GM21423 (cell line): Measurements from ENCODE around the gene ATAT1.
"Not testable (repeated sequence)": the region's sequence is repeated elsewhere in the genome, so short reads cannot be mapped to it uniquely, and the experiment has no call there.

Experiments
- ATAC-seq: cut with Tn5 transposase; IDR thresholded peaks from one replicate; pipeline ENCODE4 v1.9.1; 2021; ENCODE audit warnings: mild to moderate bottlenecking, moderate library complexity; ENCODE audit not compliant: unreplicated experiment

ATAT1 gene

DNA sequence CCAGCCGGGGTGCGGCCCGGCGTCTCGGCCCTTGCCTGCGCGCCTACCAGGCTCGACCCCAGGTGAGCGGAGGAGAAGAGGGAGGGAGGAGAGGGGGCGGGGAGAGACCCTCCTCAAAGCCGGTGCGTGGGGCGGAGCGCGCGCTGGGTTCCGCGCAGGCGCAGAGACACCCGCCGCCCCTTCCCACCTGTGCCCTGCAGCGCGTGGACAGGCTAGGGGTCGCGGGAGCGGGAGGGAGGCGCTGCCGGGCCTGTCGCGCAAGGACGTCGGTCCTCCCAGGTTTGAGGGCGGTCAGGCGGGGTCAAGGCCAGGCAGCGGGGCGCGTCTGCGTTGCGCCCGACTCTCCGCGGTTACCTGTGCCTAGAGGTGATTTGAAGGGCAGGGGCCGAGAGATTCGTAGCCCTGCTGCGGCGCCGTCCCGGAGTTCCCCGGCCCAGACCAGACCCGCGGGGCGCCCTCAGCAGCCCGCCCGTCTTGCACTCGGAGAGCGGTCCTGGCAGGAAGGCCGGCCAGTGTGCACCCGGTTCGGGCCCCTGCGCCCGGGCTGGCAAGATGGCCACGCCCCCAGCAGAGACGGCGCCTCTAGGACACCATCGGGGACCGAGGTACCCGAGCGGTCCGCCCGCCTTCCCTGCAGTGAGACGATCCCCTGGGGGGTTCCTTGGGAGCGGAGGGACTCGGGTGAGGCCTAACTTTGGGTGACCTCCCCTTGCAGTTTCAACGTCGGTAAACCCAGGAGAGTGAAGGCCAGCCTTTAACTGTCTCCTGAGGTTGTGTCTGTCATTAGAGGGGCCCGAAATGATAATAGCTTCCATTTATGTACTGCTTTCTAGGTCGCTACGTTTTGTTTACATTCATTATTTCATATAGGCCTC, 20.8 kb downstream of the ATAT1 start:
- ATAC-seq, result peak; percentile 60

DNA sequence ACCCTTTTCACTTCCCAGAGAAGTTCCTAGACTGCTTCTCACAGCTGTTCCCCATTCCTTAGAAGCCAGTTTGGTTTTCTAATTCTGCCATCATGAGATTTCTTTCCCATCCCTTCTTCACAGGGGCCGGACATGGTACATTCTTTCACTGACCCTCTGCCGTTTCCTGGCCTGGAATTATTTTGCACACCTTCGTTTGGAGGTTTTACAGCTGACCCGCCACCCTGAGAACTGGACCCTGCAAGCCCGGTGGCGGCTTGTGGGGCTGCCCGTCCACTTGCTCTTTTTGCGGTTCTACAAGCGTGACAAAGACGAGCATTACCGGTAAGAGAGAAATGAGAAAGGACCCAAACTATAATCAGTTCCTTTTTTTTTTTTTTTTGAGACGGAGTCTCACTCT, 24.5 kb downstream of the ATAT1 start:
- no peak for ATAC-seq

DNA sequence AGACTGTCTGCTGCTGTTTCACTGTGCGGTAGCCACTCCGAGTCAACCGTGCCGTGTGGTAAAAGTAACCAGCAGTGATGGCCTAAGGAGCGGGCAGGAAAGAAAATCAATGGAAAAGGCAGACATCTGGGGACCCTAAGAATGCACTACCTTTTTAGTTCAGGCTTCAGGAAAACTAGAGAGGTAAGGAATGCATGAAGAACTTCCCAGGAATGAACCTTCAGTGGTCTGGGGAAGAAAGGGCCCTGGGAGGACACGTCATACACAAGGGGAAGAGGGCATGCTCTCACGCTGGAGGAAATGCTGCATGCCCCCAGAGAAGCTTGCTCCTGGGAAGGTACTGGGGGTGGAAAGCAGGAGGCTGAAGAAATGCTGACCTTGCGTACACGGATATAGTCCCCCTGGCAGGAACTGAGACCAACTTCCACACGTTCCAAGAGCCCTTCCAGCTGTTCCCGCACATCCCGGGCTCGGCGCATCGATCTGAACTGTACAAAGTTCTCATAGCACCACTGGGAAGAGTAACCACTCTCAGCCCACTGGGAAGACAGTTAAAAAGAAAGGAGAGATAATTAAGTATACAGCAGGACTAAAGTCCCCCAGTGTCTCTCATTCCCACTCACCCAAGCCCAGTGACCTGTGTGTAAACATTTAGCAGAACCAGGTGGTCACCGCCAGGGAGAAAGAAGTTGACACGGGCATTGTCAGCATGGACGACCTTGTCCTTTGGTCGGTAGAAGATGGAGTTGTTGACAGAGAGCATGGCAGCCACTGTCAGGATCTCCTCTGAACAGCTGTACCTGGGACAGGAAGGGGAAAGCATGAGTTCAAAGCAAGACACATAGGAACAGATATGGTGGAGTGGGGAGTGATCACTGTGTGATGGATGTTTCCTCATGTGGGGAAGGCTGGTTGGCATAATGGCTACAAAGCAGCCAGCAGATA, 28.4 kb downstream of the ATAT1 start:
- no peak for ATAC-seq

DNA sequence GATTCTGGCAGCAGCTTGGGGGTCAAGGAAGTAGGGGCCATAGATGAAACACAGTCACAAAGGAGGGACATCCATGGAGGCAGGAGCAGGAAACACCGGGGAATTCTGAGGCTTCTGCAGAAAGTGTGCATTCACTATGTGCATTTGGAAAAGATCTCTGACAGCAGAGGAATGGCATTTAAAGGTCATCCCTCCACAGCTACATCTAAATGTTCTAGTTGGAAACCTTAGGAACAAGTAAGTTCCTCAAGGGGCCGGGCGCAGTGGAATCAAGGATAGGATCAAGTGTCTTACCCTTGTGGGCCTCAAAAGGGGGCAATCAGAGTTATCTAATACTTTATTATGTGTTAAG, 29.0 kb downstream of the ATAT1 start:
- no peak for ATAC-seq

DNA sequence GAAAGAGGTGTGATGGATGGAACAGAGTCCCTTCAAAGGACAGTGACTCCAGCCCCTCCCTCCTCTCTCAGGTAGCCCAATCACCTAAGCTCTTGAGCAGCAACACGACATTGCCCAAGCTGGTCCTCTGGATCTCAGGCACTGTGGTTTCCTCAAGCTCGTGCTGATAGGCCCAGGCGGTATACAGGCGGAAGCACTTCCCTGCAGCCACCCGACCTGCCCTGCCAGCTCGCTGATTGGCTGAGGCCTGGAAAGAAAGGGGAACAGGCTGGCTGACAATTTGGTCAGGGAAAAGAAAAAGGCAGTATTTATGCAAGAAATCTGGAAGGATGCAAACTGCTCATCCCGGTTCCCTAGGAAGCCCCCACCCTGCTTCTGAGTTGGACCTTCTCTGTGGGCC, 29.8 kb downstream of the ATAT1 start:
- no peak for ATAC-seq

DNA sequence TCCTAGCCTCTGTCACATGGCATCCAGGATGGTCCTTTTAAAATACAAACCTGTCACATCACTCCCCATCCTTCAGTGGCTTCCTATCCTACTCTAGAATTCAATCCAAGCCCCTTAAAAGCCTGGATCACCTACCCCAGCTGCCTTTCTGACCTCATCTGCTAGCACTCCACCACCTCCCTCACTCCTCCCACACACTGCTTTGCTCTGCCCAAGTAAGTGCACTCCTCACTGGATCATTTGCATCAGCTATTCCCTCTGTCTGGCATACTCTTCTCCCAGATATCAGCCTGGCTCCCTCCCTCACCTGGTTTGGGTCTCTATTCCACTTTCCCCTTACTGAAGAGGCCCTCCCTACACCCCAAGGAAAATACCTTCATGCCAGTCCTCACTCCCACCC, 30.8 kb downstream of the ATAT1 start:
- ATAC-seq, result no peak

DNA sequence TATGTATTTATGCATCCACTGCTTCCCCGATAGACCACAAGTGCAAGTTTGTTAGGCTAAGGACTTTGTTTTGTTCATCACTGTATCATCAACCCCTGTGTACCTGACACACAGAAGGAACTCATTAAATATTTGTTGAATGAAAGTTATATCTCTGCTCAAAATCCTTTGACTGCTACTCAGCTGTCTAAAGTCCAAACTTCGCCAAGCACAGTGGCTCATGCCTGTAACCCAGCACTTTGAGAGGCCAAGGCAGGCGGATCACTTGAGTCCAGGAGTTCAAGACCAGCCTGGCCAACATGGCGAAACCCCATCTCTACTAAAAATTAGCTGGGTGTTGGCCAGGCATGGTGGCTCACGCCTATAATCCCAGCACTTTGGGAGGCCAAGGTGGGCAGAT, 31.2 kb downstream of the ATAT1 start:
- ATAC-seq, result not testable (repeated sequence)

DNA sequence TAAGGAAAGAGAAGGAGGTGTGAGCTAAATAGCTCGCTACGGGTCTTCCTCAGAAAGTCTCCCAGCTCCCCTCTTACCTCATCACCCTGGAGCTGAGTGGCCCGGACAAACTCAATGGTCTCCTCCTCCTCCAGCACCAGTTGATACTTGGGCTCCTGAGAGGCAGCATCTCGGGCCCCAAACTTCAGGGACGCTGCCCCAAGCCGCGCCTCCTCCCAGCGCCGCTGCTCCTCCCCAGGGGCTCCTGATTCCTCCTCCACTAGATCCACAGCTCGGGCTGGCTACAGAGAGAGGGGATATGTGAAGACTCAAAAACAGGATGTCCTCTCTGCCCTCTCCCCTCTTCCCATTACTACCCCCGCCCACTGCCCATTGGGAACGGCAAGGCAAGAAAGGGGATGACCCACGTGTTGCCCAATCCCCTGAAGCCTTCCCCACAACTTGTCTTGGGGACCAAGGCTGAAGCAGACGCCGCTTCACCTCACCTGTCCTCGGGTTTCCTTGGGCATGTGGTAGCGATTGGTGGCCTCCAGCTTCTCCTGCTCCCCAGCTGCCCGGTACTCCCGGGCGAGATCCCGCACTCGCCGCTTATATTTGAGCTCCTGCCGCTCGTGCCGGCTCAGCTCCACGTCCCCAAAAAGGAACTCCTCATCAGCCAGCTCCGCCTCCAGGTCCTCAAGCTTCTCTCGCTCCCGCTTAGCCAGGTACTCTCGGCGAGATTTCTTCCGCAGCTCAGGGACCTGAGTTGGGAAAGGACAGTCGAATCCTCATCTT, 38.5 kb downstream of the ATAT1 start:
- ATAC-seq, result no peak

DNA sequence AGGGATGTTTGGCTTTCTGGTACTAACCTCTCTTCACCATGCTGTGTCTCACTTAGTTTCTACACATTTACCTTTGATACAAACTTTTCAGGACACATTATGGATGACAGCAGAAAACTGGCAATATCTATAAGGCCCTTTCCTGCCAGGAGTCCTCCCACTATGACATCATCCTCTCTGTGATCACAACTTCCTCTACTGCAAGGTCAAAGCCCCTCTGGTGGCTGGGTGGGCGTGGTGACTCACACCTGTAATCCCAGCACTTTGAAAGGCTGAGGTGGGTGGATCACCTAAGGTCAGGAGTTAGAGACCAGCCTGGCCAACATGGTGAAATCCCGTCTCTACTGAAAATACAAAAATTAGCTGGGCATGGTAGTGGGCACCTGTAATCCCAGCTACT, 39.6 kb downstream of the ATAT1 start:
- ATAC-seq, result not testable (repeated sequence)

DNA sequence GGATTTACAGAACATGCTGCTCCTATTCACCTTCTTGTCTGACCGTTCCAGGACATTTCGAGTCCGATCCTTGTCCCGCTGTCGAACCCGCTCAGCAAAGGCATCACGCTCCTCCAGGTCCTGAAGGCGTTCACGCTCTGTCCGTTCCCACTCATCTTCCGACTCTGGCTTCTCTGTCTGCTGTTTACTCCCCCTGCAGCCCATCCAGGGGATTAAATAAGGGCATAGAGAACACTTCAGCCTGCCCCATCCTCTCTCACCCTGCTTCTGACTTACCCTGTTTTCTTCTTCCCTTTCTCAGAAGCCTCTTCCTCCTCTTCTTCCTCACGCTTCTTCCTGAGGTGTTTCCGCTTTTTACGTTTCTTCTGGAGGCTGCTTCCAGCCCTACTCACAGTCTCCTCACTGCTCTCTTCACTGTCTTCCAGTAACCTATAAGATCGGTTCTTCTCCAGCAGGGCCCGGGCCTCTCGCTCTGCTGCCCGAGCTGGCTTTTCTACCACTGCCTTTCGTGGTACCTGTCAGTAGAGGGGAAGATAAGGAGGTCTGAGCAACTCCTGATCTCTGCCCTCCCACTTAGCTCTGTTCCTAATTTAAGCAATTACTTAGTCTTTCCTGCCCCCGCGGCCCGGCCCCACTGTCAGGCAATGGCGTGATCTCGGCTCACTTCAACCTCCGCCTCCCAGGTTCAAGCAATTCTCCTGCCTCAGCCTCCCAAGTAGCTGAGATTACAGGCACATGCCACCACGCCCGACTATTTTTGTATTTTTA, 44.3 kb downstream of the ATAT1 start:
- no peak for ATAC-seq

DNA sequence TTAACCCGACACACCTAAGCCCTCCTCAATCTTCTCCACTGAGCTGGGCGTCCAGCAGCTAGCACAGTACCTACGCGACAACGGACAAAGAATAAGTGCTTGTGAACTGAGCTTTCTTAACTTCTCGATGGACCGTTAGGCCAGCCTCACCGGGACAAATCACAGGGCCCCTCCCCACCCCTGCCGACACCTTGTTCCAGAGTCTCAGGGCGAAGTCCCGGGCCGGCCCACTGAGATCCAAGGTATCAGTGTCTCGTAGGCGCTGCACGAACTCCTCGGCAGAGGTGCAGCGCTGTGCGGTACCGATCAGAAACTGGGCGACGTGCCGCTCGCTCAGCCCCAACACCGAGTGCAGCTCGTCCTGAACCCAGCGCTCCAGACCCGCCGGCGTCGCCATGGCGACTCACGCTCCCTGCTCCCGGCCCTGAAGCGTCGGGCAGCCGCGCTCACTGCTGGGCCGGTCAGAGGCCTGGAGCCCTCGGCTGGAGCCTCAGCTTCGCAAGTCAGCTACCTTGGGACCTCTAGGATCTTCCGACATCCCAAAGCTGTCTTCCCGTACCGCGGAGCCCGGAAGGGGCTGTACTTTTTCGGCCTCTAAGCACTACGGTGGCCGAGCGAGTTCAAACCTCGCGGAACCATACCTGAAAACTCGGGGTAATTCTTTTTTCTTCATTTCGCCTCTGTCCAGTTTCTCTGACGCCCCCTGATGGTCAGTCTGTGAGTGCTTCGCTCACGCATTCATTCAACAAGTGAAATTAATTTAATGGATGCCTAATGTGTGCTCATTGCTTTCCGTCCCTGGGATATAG, 46.0 kb downstream of the ATAT1 start, which contains the start of gene DHX16:
DHX16 (minus strand) TSS at position 562 of the 809 bp plus-strand sequence; CDS start at position 397, 165 bp downstream.
- ATAC-seq, result peak; percentile 75

DNA sequence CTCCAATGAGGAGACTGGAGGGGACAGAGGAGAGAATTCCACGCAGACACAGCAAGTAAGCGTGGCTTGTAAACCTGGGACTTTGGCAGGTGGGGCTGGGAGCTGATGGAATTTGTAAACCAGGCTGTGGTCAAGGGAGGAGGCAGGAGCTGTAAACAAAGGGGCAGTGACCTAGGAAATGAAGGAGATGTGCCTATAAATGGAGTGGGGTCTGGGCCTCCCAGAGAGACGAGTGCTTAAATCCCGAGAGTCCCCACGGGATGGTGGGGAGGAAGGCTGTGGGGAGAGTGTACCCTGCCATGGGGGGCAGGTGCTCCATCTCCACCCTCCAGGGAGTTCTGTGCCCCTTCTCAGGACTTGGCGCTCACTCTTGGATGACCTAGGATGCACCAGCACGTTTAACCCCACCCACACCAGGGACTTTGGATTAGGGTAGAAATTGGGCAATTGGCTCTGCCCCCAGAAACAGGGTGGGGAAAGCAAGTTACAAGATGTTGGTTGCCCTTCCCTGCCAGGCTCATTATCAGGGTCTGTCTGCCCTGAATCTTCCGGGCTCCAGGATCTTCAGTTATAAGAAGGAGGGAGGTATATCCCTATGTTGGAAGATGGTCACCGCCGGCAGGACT, 50.1 kb downstream of the ATAT1 start:
- ATAC-seq, result no peak

DNA sequence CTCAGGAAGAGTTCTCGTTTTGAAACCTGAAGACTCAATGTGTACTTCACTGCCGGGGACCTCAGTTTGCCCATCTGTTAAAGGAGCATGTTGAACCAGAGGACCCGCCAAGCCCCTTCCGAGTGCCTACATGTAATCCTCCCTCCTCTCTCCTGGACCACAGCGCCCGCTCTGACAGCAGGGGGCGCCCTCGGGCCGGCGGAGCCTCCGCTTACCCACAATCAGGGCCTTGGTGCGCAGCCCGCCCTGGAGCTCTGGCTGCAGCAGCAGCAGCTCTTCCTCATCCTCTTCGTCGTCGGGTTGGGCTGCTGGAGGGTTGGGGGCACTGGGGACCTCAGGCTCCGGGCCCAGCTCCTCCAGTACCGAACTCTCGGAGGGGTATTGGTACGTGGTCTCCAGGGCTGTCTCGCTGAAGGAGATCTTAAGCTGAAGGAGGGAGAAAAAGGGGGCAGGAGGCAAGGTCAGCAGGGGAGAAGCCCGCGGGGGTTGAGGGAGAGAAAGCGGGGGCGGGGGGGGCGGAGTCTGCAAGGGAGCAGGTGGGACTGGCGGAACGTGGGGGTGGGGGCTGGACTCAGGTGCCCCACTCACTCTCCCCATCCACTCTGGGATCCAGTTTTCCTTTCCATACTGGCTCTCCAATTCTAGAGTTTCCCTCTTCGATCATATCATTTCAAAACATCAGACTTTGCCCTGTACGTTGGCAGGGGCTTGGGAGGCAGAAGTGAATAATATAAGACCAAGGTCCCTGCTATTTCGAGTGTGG, 52.5 kb downstream of the ATAT1 start:
- ATAC-seq, result no peak

DNA sequence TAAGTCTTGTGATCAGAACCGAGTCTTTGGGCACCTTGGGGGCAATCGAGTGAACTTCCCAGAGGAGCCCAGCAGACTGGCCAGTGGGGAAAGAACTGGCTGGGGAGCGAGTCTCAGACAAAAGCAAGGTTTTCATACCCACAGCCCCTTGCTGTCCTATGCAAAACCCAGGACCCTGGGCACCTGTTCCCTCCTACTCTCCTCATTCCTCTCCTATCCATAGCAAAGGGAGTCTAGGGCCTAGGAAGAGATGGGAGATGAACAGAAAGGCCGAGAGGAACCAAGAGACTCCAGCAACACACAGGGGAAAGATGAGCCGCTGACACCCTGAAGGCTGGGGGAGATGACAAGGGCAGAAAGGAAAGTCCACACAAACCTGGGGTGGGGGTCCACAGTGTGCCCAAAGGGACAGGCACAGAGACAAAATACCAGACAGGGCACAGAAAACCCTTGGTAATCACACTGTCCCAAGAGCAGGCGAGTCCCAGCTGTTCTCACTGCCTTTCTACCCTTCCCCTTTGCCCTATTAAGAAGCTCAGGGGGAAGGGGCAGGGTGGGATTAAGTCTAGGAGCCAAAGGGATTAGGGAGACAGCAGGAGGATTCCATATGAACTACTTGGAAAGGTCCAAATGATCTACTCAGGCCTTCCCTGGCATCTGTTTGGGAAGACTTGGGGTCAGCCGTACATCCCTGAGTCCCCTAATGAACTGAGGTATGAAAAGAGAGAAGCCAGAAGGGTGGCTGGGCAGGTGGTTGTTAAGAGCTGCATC, 53.3 kb downstream of the ATAT1 start:
- ATAC-seq, result no peak

DNA sequence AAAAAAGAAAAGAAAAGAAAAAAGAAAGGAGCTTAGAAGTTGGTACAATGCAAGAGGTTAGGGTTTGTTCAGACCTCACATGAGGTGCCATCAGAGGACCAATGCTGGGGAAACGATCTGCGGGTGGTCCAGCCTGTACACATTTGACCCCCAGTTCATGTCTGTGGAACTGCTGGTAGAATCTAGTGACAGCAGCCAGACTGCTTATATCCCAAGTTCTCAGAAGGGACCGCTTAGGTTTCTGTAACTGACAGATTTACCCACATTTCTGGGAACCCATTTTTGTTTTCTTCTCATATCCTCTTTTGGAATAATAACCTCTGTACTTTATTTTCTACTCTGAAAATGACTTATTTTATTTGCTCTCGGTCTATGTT, 55.1 kb downstream of the ATAT1 start:
- no peak for ATAC-seq

DNA sequence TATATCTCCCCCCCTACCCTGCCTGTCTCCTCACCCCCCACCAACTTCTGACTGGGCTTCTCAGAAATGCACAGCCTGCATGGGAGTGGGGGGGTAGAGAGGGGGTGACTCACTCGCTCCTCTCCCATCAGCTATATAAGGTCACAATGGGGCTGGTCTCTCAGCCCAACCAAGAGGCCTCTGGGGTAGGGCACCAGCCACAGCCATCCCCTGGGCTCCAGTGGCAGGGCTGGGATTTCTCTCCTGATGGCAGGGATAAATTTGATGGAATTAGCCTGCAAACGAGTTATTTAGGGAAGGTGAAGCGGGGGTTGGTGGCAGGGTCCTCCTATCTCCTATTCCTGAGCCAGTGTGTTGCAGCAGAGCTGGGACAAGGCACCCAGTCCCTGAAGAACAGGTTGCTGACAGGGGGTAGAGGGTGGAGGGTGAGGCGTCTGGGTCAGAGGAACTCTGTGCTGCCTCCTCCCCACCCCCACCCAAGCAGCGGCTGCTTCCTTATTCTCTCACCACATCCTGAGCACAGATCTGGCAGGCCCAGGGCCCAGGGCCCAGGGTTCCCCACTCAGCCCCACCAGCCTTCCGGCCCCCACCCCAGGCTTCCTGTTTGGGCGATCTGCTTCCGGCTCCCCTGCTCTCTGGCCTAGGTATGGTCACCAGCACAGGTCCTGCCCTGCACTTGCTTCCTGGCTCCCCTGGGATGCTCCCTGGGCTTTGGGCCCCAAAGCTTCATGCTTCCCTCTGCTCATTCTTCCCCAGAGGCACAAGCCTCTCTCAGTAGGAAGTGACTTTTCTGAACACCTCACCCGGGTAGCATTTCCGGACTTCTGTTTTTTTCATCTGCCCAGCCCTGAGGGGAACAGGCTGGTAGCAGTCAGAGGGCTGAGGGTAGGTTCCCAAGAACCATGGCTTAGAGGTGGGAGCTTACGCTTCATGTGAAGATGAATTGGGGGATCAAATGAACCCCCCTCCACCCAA, 55.8 kb downstream of the ATAT1 start:
- peak; percentile 42 for ATAC-seq
